OCI-LY3 (cell line): ENCODE results near the gene DELE1.

Experiments used
- H2AFZ ChIP-seq: fragments of 200-600, 300-600 bp; shearing (Covaris generic); 2 replicates; pipeline ENCODE4 v1.6.0; 2014; ENCODE audit warnings: antibody characterized with exemption, low read depth, low read length
- H3K27ac ChIP-seq: fragments of 200-600, 300-600 bp; sonication (generic); 2 replicates; pipeline ENCODE4 v1.5.1; 2014; ENCODE audit warnings: mild to moderate bottlenecking, low read length, moderate library complexity, mixed read lengths
- H3K27me3 ChIP-seq: fragments of 200-600, 300-600 bp; sonication (generic); 2 replicates; pipeline ENCODE4 v1.6.1; 2014; ENCODE audit warnings: low read depth, low read length, mixed read lengths
- H3K36me3 ChIP-seq: fragments of 200-600, 300-600 bp; sonication (generic); replicated peaks from 2 replicates; pipeline ENCODE3; 2014; ENCODE audit warnings: low read depth, low read length, mixed read lengths
- H3K4me1 ChIP-seq: fragments of 300-600, 200-600 bp; sonication (generic); 2 replicates; pipeline ENCODE4 v1.6.1; 2014; ENCODE audit warnings: low read length, mixed read lengths
- H3K4me2 ChIP-seq: fragments of 200-600, 300-600 bp; sonication (generic); 2 replicates; pipeline ENCODE4 v1.6.1; 2014; ENCODE audit warnings: low read length, mixed read lengths
- H3K4me3 ChIP-seq: fragments of 300-600, 200-600 bp; sonication (generic); 2 replicates; pipeline ENCODE4 v1.5.1; 2014; ENCODE audit warnings: antibody characterized with exemption, mild to moderate bottlenecking, low read length, moderate library complexity
- H3K79me2 ChIP-seq: fragments of 300-600, 200-600 bp; shearing (Covaris generic); 2 replicates; pipeline ENCODE4 v1.6.1; 2014; ENCODE audit warnings: mild to moderate bottlenecking, low read length, mixed read lengths
- H3K9ac ChIP-seq: fragments of 300-600, 200-600 bp; shearing (Covaris generic); 2 replicates; pipeline ENCODE4 v1.6.0; 2014; ENCODE audit warnings: mild to moderate bottlenecking, low read length, moderate library complexity
- H3K9me3 ChIP-seq: fragments of 200-600, 300-600 bp; shearing (Covaris generic); 2 replicates; pipeline ENCODE4 v1.6.1; 2014; ENCODE audit warnings: low read length, mixed read lengths; ENCODE audit not compliant: insufficient read depth
- H4K20me1 ChIP-seq: fragments of 200-600, 300-600 bp; sonication (generic); 2 replicates; pipeline ENCODE4 v1.6.1; 2016; ENCODE audit warnings: low read length, mixed read lengths; ENCODE audit not compliant: insufficient read depth
- EZH2phosphoT487 ChIP-seq: fragments of 200-600 bp; shearing (Covaris generic); IDR thresholded peaks from 2 replicates; pipeline ENCODE4 v1.6.1; 2018; ENCODE audit warnings: antibody characterized with exemption, mixed run types, low read depth
- TF ChIP-seq, protein P1 (sequence below): fragments of 200-600, 300-600 bp; sonication (generic); IDR thresholded peaks from 2 replicates; pipeline ENCODE4 v1.5.1; 2014; ENCODE audit warnings: antibody characterized with exemption, low read length, low read depth

The DELE1 gene

DNA sequence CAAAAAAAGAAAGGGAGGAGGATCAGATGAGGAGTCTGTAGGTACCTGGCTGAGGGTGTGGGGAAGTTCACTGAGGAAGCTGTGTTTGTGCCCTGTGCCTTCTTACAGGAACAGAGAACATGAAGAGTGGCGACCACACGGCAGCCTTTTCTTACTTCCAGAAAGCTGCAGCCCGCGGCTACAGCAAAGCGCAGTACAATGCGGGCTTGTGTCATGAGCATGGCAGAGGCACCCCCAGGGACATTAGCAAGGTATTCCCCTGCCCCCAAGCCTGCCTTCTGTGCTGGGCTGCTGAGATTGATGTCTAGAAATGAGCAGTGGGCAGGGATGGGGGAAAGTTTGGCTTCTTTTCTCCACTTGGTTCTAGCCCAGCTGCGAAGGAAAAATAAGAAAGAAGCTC is 9.5 kb downstream of the DELE1 start:
- no peaks in the 10 kb centered on the region for H3K9me3 ChIP-seq
- no peaks in the 10 kb centered on the region for H3K79me2 ChIP-seq
- H3K27me3 ChIP-seq: no peaks in the 10 kb centered on the region
- H2AFZ ChIP-seq: no peak overlapping the region
- H3K4me3 ChIP-seq: no peak overlapping the region
- no peak overlapping the region for H3K9ac ChIP-seq
- no peaks in the 10 kb centered on the region for H3K4me1 ChIP-seq
- H4K20me1 ChIP-seq: no peaks in the 10 kb centered on the region
- no peak overlapping the region for H3K27ac ChIP-seq
- TF ChIP-seq, protein P1, sequence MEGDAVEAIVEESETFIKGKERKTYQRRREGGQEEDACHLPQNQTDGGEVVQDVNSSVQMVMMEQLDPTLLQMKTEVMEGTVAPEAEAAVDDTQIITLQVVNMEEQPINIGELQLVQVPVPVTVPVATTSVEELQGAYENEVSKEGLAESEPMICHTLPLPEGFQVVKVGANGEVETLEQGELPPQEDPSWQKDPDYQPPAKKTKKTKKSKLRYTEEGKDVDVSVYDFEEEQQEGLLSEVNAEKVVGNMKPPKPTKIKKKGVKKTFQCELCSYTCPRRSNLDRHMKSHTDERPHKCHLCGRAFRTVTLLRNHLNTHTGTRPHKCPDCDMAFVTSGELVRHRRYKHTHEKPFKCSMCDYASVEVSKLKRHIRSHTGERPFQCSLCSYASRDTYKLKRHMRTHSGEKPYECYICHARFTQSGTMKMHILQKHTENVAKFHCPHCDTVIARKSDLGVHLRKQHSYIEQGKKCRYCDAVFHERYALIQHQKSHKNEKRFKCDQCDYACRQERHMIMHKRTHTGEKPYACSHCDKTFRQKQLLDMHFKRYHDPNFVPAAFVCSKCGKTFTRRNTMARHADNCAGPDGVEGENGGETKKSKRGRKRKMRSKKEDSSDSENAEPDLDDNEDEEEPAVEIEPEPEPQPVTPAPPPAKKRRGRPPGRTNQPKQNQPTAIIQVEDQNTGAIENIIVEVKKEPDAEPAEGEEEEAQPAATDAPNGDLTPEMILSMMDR: no peak
- no peak for TF ChIP-seq EZH2phosphoT487
- no peak overlapping the region for H3K4me2 ChIP-seq
- H3K36me3 ChIP-seq: peaks cover 28% of the 10 kb centered on the region

DNA sequence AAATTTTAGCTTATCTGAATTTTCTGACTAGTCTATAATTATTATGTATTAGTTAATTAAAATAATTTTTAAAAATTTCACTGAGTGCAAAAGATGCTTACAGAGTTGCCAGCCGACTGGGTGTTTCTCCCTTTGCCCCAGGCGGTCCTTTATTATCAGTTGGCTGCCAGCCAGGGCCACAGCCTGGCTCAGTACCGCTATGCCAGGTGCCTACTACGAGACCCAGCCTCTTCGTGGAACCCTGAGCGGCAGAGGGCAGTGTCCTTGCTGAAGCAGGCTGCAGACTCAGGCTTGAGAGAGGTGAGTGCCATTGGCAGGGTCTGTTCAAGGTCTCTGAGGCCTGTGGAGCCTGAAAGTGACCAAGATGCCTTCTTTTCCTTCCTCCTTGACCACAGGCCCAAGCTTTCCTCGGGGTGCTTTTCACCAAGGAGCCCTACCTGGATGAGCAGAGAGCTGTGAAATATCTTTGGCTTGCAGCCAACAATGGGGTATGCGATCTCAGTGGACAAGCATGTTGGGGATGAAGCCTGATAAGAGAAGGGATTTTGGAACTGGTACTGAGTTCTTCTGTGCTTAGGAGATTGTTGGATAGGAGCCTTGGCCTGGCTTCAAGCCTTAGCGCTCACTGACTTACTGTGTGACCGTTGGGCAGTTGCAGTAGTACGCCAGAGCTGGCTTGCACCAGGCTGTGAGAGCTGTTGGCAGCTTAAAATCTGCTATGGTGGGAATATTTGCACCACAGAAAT is 10.6 kb downstream of the DELE1 start:
- Histone ChIP-seq H3K4me1 (no peaks in the 10 kb centered on the region), H3K4me3 (no peak overlapping the region), H3K27me3 (no peaks in the 10 kb centered on the region), H3K9ac (no peak overlapping the region), H3K9me3 (no peaks in the 10 kb centered on the region), H3K4me2 (no peak overlapping the region), H4K20me1 (no peaks in the 10 kb centered on the region), H3K79me2 (no peaks in the 10 kb centered on the region), H3K27ac (no peak overlapping the region), H2AFZ (no peak overlapping the region), H3K36me3 (peaks cover 21% of the 10 kb centered on the region)
- TF ChIP-seq, protein P1: no peak
- no peak for TF ChIP-seq EZH2phosphoT487

DNA sequence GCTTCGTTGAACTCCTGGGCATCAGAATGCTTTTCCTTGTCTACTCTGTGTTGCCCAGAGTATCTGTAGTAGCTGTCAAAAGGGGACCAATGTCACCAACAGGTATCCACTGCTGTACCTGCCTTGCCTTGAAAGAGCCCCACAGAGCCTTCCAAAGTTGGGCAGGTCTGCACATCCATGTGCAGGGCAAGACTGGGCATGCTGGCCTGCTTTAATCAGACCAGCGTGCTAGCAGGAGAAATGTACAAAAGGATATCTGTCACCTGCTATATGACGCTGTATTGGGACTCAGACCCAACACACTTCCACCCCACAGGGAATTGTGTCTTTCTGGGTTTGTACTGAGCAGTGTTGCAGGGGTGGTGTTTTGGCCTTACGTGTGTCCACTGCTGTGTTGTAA is 11.9 kb downstream of the DELE1 start:
- no peaks in the 10 kb centered on the region for H3K9me3 ChIP-seq
- no peak overlapping the region for H3K27ac ChIP-seq
- no peaks in the 10 kb centered on the region for H3K79me2 ChIP-seq
- H3K27me3 ChIP-seq: no peaks in the 10 kb centered on the region
- H2AFZ ChIP-seq: no peak overlapping the region
- H3K36me3 ChIP-seq: peaks cover 17% of the 10 kb centered on the region
- H3K4me1 ChIP-seq: no peaks in the 10 kb centered on the region
- H3K4me3 ChIP-seq: no peak overlapping the region
- TF ChIP-seq, protein P1: no peak
- TF ChIP-seq EZH2phosphoT487: no peak
- no peaks in the 10 kb centered on the region for H4K20me1 ChIP-seq
- no peak overlapping the region for H3K4me2 ChIP-seq
- no peak overlapping the region for H3K9ac ChIP-seq

DNA sequence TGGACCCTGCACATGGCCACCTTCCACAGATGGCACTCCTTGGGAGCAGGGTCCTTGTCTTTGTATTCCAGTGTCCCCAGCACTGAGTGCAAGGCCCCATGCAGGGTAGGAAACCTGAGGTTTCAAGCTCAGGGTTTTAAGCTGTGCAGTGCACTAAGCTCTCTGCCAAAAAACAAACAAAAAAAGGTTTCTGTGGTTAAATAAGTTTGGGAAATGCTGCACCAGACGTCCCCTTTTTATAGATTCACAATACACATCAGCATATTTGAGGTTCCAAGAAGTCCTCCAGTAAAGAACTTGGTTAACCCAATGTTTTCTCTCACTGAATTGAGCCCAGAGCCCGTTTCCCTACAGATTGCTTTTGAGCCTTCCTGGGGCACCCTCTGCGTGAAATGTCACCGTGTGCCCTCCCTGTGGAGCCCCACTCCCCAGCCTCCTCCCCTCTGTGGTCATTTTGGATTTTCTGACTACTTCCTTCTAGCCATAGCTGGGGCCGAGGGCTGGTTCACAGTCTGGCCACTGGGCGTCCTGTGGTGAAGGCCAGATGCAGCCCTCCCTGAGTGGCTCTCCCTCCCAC is 17.1 kb downstream of the DELE1 start:
- H3K4me3 ChIP-seq: no peak overlapping the region
- H3K4me2 ChIP-seq: no peak overlapping the region

More for the DNA sequence above, 17.1 kb downstream of the DELE1 start:
- Histone ChIP-seq H3K36me3 (peaks cover 4% of the 10 kb centered on the region), H4K20me1 (no peaks in the 10 kb centered on the region), H3K4me1 (no peaks in the 10 kb centered on the region), H3K27me3 (no peaks in the 10 kb centered on the region), H3K9ac (no peak overlapping the region), H2AFZ (no peak overlapping the region), H3K79me2 (no peaks in the 10 kb centered on the region), H3K9me3 (no peaks in the 10 kb centered on the region), H3K27ac (no peak overlapping the region)
- TF ChIP-seq, protein P1: no peak
- TF ChIP-seq EZH2phosphoT487: no peak
